Measurements from ENCODE around the gene IFRD1. TPM values are rescaled to one million over a fixed set of nuclear protein-coding genes. Genes with fewer than 3 reads are reported as not detected.

The IFRD1 gene
- total RNA-seq, 1 donor from 2014 or later: 31.1 TPM

- DNase-seq (ENCODE audit: low read depth, low spot score): no peak
Measured at GRCh38 chr7:112485766-112486165, 35.5 kb downstream of the IFRD1 start.

- no peak for DNase-seq (ENCODE audit: low read depth, low spot score)
Measured at GRCh38 chr7:112487457-112488263, 37.4 kb downstream of the IFRD1 start.

GRCh38 chr7:112488264-112488552 lies 37.9 kb downstream of the IFRD1 start:
- DNase-seq (ENCODE audit: low read depth, low spot score): no peak

- DNase-seq (ENCODE audit: low read depth, low spot score): no peak
Measured at GRCh38 chr7:112492186-112492585, 41.9 kb downstream of the IFRD1 start.

- no peak for DNase-seq (ENCODE audit: low read depth, low spot score)
Measured at GRCh38 chr7:112494656-112495055, 44.4 kb downstream of the IFRD1 start.

- no peak for DNase-seq (ENCODE audit: low read depth, low spot score)
Measured at GRCh38 chr7:112495156-112495788, 45.0 kb downstream of the IFRD1 start.

GRCh38 chr7:112495810-112496462 lies 45.7 kb downstream of the IFRD1 start:
- DNase-seq (ENCODE audit: low read depth, low spot score): no peak

- DNase-seq (ENCODE audit: low read depth, low spot score): no peak
Measured at GRCh38 chr7:112497481-112497880, 47.2 kb downstream of the IFRD1 start.

GRCh38 chr7:112500619-112501018 lies 50.4 kb downstream of the IFRD1 start:
- no peak for DNase-seq (ENCODE audit: low read depth, low spot score)

- DNase-seq (ENCODE audit: low read depth, low spot score): no peak
Measured at GRCh38 chr7:112501801-112502503, 51.7 kb downstream of the IFRD1 start.

GRCh38 chr7:112502700-112503099 lies 52.4 kb downstream of the IFRD1 start:
- DNase-seq (ENCODE audit: low read depth, low spot score): no peak

- no peak for DNase-seq (ENCODE audit: low read depth, low spot score)
Measured at GRCh38 chr7:112503361-112503972, 53.2 kb downstream of the IFRD1 start.

- no peak for DNase-seq (ENCODE audit: low read depth, low spot score)
Measured at GRCh38 chr7:112504093-112504695, 53.9 kb downstream of the IFRD1 start.

GRCh38 chr7:112505495-112505894 lies 55.2 kb downstream of the IFRD1 start:
- DNase-seq (ENCODE audit: low read depth, low spot score): no peak

GRCh38 chr7:112508404-112508803 lies 58.1 kb downstream of the IFRD1 start:
- DNase-seq (ENCODE audit: low read depth, low spot score): no peak

GRCh38 chr7:112509402-112509801 lies 59.1 kb downstream of the IFRD1 start:
- DNase-seq (ENCODE audit: low read depth, low spot score): no peak

GRCh38 chr7:112510001-112510742 lies 59.9 kb downstream of the IFRD1 start:
- no peak for DNase-seq (ENCODE audit: low read depth, low spot score)

GRCh38 chr7:112510743-112511110 lies 60.5 kb downstream of the IFRD1 start:
- no peak for DNase-seq (ENCODE audit: low read depth, low spot score)

GRCh38 chr7:112511451-112512202 lies 61.4 kb downstream of the IFRD1 start:
- no peak for DNase-seq (ENCODE audit: low read depth, low spot score)

All from pulmonary artery endothelial cell (primary cell).